IgD-negative memory B cell (primary cell): Measurements from ENCODE around the gene ROS1. TPM values are rescaled to one million over a fixed set of nuclear protein-coding genes. Genes with fewer than 3 reads are reported as not detected.
"Not testable (repeated sequence)": the region's sequence is repeated elsewhere in the genome, so short reads cannot be mapped to it uniquely, and the experiment has no call there.

Experiments used
- H3K27ac Mint-ChIP-seq, 3 donors: one replicate each; pipeline ENCODE4 v1.8.0; 2020 to 2022; ENCODE audit warnings: mild to moderate bottlenecking in 3 of 3, mixed read lengths in 3 of 3, moderate library complexity in 1 of 3
- H3K27me3 Mint-ChIP-seq: one replicate; pipeline ENCODE4 v1.8.0; 2021; ENCODE audit warnings: mixed read lengths
- H3K36me3 Mint-ChIP-seq: one replicate; pipeline ENCODE4 v1.8.0; 2020; ENCODE audit warnings: mild to moderate bottlenecking, mixed read lengths
- H3K4me1 Mint-ChIP-seq, 3 donors: one replicate each; pipeline ENCODE4 v1.8.0; 2020 to 2022; ENCODE audit warnings: mixed read lengths in 3 of 3, mild to moderate bottlenecking in 1 of 3
- H3K4me3 Mint-ChIP-seq, 4 donors: one replicate each; pipeline ENCODE4 v1.8.0; 2020 to 2022; ENCODE audit warnings: mild to moderate bottlenecking in 4 of 4, mixed read lengths in 4 of 4, moderate library complexity in 3 of 4
- H3K9me3 Mint-ChIP-seq, 3 donors: one replicate each; pipeline ENCODE4 v1.8.0; 2020 to 2021; ENCODE audit warnings: mixed read lengths in 3 of 3, mild to moderate bottlenecking in 1 of 3
- polyA plus RNA-seq: library from polyadenylated mRNA; unstranded; fragments of 300-500 nt; fragmentation: Illumina TruSeq; gene quantifications from one replicate; pipeline ENCODE4 v1.2.3, GENCODE V29; 2021

Gene ROS1
- not detected for polyA plus RNA-seq

GRCh38 chr6:117425431-117426153, at the start of gene ROS1:
Gene ROS1 (minus strand): TSS chr6:117425942. CDS start chr6:117425656, 286 bp downstream.
- H3K4me3 Mint-ChIP-seq = no peak within 1 kb of the TSS
- no peak within 1 kb of the TSS for H3K27ac Mint-ChIP-seq
- no peaks in the 10 kb centered on the region for H3K36me3 Mint-ChIP-seq
- H3K27me3 Mint-ChIP-seq = peaks cover 4% of the 10 kb centered on the region
- no peaks in the 10 kb centered on the region for H3K9me3 Mint-ChIP-seq
- no peaks in the 10 kb centered on the region for H3K4me1 Mint-ChIP-seq

DNA sequence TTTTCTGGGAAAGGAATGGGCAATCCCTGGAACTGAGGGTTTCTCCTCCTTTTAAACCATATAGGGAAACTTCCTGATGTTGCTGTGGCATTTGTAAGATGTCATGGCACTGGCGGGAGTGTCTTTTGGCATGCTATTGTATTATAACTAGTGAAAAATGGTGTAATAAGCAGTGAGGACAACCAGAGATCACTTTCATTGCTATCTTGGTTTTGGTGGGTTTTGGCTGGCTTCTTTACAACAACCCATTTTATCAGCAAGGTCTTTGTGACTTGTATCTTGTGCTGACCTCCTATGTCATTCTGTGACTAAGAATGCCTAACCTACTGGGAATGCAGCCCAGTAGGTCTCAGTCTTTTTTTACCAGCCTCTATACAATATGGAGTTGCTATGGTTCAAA, 47.7 kb upstream of the ROS1 start:
- Mint-ChIP-seq H3K4me1 (no peaks in the 10 kb centered on the region), H3K27me3 (peaks cover 8% of the 10 kb centered on the region), H3K27ac (no peak overlapping the region), H3K9me3 (no peaks in the 10 kb centered on the region), H3K4me3 (no peak overlapping the region), H3K36me3 (no peaks in the 10 kb centered on the region)

- Mint-ChIP-seq H3K4me1 (no peaks in the 10 kb centered on the region), H3K4me3 (no peak overlapping the region), H3K27me3 (peaks cover 10% of the 10 kb centered on the region), H3K36me3 (no peaks in the 10 kb centered on the region), H3K27ac (no peak overlapping the region), H3K9me3 (no peaks in the 10 kb centered on the region)
These were observed 46.9 kb upstream of the ROS1 start for GRCh38 chr6:117472667-117473066.

- Mint-ChIP-seq H3K9me3 (no peaks in the 10 kb centered on the region), H3K27ac (no peak overlapping the region), H3K27me3 (peaks cover 18% of the 10 kb centered on the region), H3K4me3 (no peak overlapping the region), H3K36me3 (no peaks in the 10 kb centered on the region), H3K4me1 (no peaks in the 10 kb centered on the region)
These were observed 44.0 kb upstream of the ROS1 start for GRCh38 chr6:117469791-117470190.

DNA sequence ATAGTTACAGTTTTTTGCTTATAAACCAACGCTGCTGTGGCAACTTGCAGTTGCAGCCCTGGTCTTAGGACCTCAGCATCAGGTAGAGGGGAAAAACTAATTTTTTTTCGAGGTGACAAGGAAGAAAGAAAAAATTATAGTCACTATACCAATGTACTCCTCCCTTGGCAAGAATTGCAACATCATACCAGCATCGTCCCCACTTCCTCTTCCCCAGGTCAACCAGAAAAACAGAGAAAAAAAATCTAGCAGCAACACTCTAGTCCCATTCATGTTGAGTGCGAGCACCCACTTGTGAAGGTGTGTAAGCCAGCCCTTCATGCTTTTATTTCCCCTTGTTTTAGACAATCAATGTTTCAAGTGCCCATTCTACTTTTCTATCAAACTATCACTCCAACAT, 43.6 kb upstream of the ROS1 start:
- Mint-ChIP-seq H3K27me3 (peaks cover 18% of the 10 kb centered on the region), H3K9me3 (no peaks in the 10 kb centered on the region), H3K4me1 (no peaks in the 10 kb centered on the region), H3K36me3 (no peaks in the 10 kb centered on the region), H3K27ac (no peak overlapping the region), H3K4me3 (no peak overlapping the region)

DNA sequence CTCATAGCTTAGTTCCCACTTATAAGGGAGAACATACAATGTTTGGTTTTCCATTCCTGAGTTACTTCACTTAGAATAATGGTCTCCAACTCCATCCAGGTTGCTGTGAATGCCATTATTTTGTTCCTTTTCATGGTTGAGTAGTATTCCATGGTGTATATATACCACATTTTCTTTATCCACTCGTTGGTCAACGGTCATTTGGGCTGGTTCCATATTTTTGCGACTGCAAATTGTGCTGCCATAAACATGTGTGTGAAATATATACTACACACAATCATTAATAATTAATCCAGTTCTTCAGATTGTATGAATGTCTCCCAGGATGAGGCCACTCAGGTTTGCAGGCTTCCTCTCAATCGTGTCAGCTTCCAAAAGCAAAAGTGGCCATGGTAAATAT, 42.8 kb upstream of the ROS1 start:
- H3K27me3 Mint-ChIP-seq = peaks cover 12% of the 10 kb centered on the region
- not testable (repeated sequence) for H3K4me3 Mint-ChIP-seq, H3K9me3 Mint-ChIP-seq, H3K4me1 Mint-ChIP-seq, H3K27ac Mint-ChIP-seq, H3K36me3 Mint-ChIP-seq

- Mint-ChIP-seq H3K27ac (no peak overlapping the region), H3K4me3 (no peak overlapping the region), H3K27me3 (peaks cover 12% of the 10 kb centered on the region), H3K36me3 (no peaks in the 10 kb centered on the region), H3K4me1 (no peaks in the 10 kb centered on the region), H3K9me3 (no peaks in the 10 kb centered on the region)
These were observed 42.1 kb upstream of the ROS1 start for GRCh38 chr6:117467876-117468275.

DNA sequence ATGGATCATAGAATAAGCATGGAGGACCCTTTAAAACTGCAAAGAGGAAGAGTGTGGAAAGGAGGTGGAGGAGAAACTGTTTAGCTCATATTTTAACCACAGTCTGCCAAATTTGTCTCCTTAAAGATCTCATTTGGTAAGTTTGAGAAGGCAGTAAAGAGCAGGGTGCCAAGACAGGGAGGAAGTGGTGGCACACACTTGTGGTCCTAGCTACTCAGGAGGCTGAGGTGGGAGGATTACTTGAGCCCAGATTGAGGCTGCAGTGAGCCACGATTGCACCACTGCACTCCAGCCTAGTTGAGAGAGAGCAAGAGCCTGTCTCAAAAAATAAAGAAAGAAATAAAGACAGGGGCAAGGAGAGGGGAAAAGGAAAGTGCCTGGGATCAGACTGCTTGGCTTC, 39.9 kb upstream of the ROS1 start:
- Mint-ChIP-seq H3K27me3 (peaks cover 12% of the 10 kb centered on the region), H3K4me3 (no peak overlapping the region), H3K4me1 (no peaks in the 10 kb centered on the region), H3K27ac (no peak overlapping the region), H3K36me3 (no peaks in the 10 kb centered on the region), H3K9me3 (no peaks in the 10 kb centered on the region)

DNA sequence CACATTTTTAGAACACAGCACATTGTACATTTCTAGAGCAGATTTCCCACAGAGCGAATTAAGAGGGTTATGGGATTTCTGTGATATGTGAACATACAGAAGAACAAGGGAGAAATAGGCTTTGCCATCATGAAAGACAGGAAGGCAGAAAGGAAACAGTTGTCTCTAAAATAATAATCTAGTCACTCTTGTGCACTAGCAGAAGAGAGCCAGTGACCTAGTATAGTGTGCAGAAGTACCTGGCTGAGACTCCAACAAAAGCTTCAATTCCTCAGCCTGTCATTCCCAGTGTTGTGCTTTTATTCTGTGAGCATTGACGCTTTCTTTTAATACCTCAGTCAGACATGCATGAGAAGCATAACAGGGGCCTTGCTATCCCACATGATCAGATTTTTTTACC, 39.0 kb upstream of the ROS1 start:
- Mint-ChIP-seq H3K27ac (no peak overlapping the region), H3K9me3 (no peaks in the 10 kb centered on the region), H3K4me3 (no peak overlapping the region), H3K27me3 (peaks cover 12% of the 10 kb centered on the region), H3K36me3 (no peaks in the 10 kb centered on the region), H3K4me1 (no peaks in the 10 kb centered on the region)

- H3K36me3 Mint-ChIP-seq = no peaks in the 10 kb centered on the region
- H3K9me3 Mint-ChIP-seq = no peaks in the 10 kb centered on the region
- no peaks in the 10 kb centered on the region for H3K4me1 Mint-ChIP-seq
- peaks cover 12% of the 10 kb centered on the region for H3K27me3 Mint-ChIP-seq
- H3K27ac Mint-ChIP-seq = no peak overlapping the region
- peak overlapping the region in 1 of 4 donors; percentile 13 for H3K4me3 Mint-ChIP-seq
These were observed 38.3 kb upstream of the ROS1 start for GRCh38 chr6:117463762-117464665.

DNA sequence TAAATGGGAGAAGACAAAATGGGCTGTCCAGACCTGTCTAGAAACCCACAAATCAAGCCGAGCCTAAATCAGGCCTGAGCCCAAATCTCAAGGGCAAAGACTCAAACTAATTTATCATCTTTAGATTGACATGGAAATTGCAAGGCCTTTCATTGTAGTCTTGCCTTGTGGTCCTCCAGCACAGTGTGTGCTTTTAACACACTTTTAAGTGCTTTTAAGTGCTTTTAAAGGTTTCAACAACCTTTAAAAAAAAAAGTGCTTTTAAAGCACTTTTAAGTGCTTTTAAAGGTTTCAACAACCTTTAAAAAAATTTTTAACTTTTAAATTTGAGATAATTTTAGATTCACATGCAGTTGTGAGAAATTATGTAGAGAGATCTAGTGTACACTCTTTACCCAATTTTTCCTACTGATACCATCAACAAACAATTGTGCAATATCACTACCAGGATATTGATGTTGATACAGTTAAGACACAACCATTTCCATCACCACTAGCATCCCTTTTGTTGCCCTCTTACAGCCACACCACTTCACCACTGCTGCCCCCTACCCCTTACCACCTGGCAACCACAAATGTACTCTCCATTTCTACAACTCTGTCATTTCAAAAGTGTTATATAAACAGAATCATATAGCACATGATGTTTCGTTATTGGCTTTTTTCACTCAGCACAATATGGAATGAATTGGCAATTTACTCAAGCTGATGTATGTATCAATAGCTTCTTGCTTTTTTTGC, 33.6 kb upstream of the ROS1 start:
- Mint-ChIP-seq H3K27ac (no peak overlapping the region), H3K27me3 (peaks cover 4% of the 10 kb centered on the region), H3K36me3 (no peaks in the 10 kb centered on the region), H3K4me3 (no peak overlapping the region), H3K9me3 (no peaks in the 10 kb centered on the region), H3K4me1 (no peaks in the 10 kb centered on the region)

DNA sequence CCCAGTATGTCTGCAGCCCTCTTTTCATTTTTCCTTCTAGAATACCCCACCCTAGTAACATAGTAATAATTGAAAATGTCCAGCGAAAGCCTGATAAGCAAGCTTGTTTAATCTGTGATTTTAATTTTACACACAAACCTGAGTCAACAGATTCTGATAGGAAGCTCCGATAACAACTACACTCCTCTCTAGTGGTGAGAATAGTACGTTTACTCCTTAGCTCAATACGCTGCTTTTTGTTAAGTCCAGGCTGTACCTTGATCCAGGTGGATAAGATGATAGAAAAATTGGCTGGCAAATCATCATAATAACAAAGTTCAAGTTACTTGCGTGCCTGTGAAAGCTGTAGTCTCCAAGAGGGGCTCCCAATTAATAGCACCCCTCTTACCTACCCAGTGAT, 31.3 kb upstream of the ROS1 start:
- H3K9me3 Mint-ChIP-seq = no peaks in the 10 kb centered on the region
- no peak overlapping the region for H3K27ac Mint-ChIP-seq
- H3K27me3 Mint-ChIP-seq = peaks cover 11% of the 10 kb centered on the region
- no peaks in the 10 kb centered on the region for H3K36me3 Mint-ChIP-seq
- H3K4me3 Mint-ChIP-seq = no peak overlapping the region
- H3K4me1 Mint-ChIP-seq = no peaks in the 10 kb centered on the region

DNA sequence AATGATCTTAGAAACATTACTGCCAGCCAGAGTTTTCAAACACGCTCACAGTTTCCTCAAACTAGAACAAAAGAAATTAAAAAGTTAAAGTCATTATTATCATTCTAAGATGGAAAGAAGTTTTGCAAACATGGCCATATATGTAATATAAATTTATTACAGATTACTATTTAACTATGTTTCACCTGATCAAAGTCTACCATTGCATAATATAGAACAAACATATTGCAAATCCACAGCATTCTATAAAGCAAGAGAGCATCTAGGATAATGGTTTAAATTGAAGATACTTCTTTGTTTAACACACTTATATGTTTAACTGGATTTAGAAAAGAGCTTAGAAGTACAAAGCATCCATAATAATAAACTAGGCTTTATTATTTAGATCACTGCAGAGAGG, 30.5 kb upstream of the ROS1 start:
- Mint-ChIP-seq H3K4me1 (no peaks in the 10 kb centered on the region), H3K27ac (no peak overlapping the region), H3K27me3 (peaks cover 11% of the 10 kb centered on the region), H3K9me3 (no peaks in the 10 kb centered on the region), H3K36me3 (no peaks in the 10 kb centered on the region), H3K4me3 (no peak overlapping the region)

GRCh38 chr6:117451671-117452070, 25.9 kb upstream of the ROS1 start:
- peaks cover 0 to 2% (median 0%) of the 10 kb centered on the region in 3 donors for H3K4me1 Mint-ChIP-seq
- no peaks in the 10 kb centered on the region for H3K36me3 Mint-ChIP-seq
- peaks cover 13% of the 10 kb centered on the region for H3K27me3 Mint-ChIP-seq
- H3K27ac Mint-ChIP-seq = no peak overlapping the region
- no peaks in the 10 kb centered on the region for H3K9me3 Mint-ChIP-seq
- no peak overlapping the region for H3K4me3 Mint-ChIP-seq
